Right atrium auricular region (tissue), 2 donors: ENCODE data around the gene RNF182. TPM values are rescaled to one million over a fixed set of nuclear protein-coding genes. Genes with fewer than 3 reads are reported as not detected.
"Not testable (repeated sequence)": the region's sequence is repeated elsewhere in the genome, so short reads cannot be mapped to it uniquely, and the experiment has no call there.

Experiments
- DNase-seq: peaks from one replicate; pipeline ENCODE4 v3.0.0-alpha.2; 2019; ENCODE audit warnings: low spot score
- H3K27ac ChIP-seq, 2 donors: fragments of 200-600 bp; sonication (generic); 1 replicate in 1 of 2; 2 replicates in 1 of 2; pipeline ENCODE4 v1.5.1; 2016 to 2019
- H3K27me3 ChIP-seq, 2 donors: fragments of 200-600 bp; sonication (generic); one replicate each; pipeline versions ENCODE4 v1.5.1 to v1.6.0; 2017 to 2019
- H3K36me3 ChIP-seq: fragments of 200-600 bp; sonication (generic); one replicate; pipeline ENCODE4 v1.5.1; 2016
- H3K4me1 ChIP-seq, 2 donors: fragments of 200-600 bp; sonication (generic); one replicate each; pipeline versions ENCODE4 v1.5.1 to v1.6.0; 2017 to 2019
- H3K4me3 ChIP-seq, 2 donors: fragments of 200-600 bp; sonication (generic); 1 replicate in 1 of 2; 2 replicates in 1 of 2; pipeline ENCODE4 v1.5.1; 2017 to 2019; ENCODE audit warnings: mild to moderate bottlenecking in 1 of 2, moderate library complexity in 1 of 2
- H3K9me3 ChIP-seq, 2 donors: fragments of 200-600 bp; sonication (generic); one replicate each; pipeline ENCODE4 v1.5.1; 2019
- CTCF ChIP-seq, 2 donors: fragments of 200-600 bp; sonication (generic); IDR thresholded peaks; one replicate each; pipeline ENCODE4 v1.5.1; 2019; ENCODE audit warnings: antibody characterized with exemption in 2 of 2
- total RNA-seq, 2 donors: library from RNA; depleted of rRNA; stranded (reverse); fragments of >200 nt; gene quantifications; one replicate each; pipeline ENCODE4 v1.1.0, GENCODE V29; 2016

RNF182 gene
- total RNA-seq, 2 donors from 2014 or later: 0.67 to 0.83 TPM

- DNase-seq: no peak
- Histone ChIP-seq H3K27ac (no peak overlapping the region), H3K4me1 (no peaks in the 10 kb centered on the region), H3K27me3 (no peaks in the 10 kb centered on the region), H3K4me3 (no peak overlapping the region), H3K36me3 (no peaks in the 10 kb centered on the region), H3K9me3 (peaks cover 0 to 6% of the 10 kb centered on the region in 2 donors)
- TF ChIP-seq CTCF (IDR thresholded peaks at IDR 0.05): no peak
Observed at GRCh38 chr6:14016935-14017625, 92.3 kb downstream of the RNF182 start.

GRCh38 chr6:14017626-14018475, 93.1 kb downstream of the RNF182 start:
- Histone ChIP-seq H3K9me3 (no peaks in the 10 kb centered on the region), H3K4me3 (no peak overlapping the region), H3K27ac (no peak overlapping the region), H3K36me3 (no peaks in the 10 kb centered on the region), H3K4me1 (no peaks in the 10 kb centered on the region), H3K27me3 (no peaks in the 10 kb centered on the region)
- no peak for DNase-seq
- no peak for TF ChIP-seq CTCF (IDR thresholded peaks at IDR 0.05)

- H3K4me1 ChIP-seq, DNase-seq, H3K27ac ChIP-seq, H3K4me3 ChIP-seq, H3K36me3 ChIP-seq, H3K27me3 ChIP-seq, H3K9me3 ChIP-seq: not testable (repeated sequence)
Observed at GRCh38 chr6:14018559-14018958, 93.8 kb downstream of the RNF182 start.

GRCh38 chr6:14020551-14020950, 95.8 kb downstream of the RNF182 start:
- H3K27ac ChIP-seq: no peak overlapping the region
- H3K9me3 ChIP-seq: no peaks in the 10 kb centered on the region
- no peak for DNase-seq
- TF ChIP-seq CTCF (IDR thresholded peaks at IDR 0.05): no peak
- no peak overlapping the region for H3K4me3 ChIP-seq
- no peaks in the 10 kb centered on the region for H3K27me3 ChIP-seq
- H3K36me3 ChIP-seq: no peaks in the 10 kb centered on the region
- no peaks in the 10 kb centered on the region for H3K4me1 ChIP-seq

- no peak for DNase-seq
- Histone ChIP-seq H3K27ac (no peak overlapping the region), H3K27me3 (no peaks in the 10 kb centered on the region), H3K4me1 (no peaks in the 10 kb centered on the region), H3K4me3 (no peak overlapping the region), H3K9me3 (no peaks in the 10 kb centered on the region), H3K36me3 (no peaks in the 10 kb centered on the region)
- TF ChIP-seq CTCF (IDR thresholded peaks at IDR 0.05): no peak
Observed at GRCh38 chr6:14021449-14021848, 96.7 kb downstream of the RNF182 start.

GRCh38 chr6:14022673-14023072, 97.9 kb downstream of the RNF182 start:
- H3K36me3 ChIP-seq: no peaks in the 10 kb centered on the region
- no peaks in the 10 kb centered on the region for H3K27me3 ChIP-seq
- no peak for DNase-seq
- H3K27ac ChIP-seq: no peak overlapping the region
- no peaks in the 10 kb centered on the region for H3K9me3 ChIP-seq
- TF ChIP-seq CTCF (IDR thresholded peaks at IDR 0.05): no peak
- H3K4me3 ChIP-seq: no peak overlapping the region
- no peaks in the 10 kb centered on the region for H3K4me1 ChIP-seq
